ELR (cell line): ENCODE data around the gene OPCML.

Experiments
- DNase-seq: peaks from one replicate; pipeline ENCODE4 v3.0.0-alpha.2; 2015; ENCODE audit warnings: low read depth

The OPCML gene

DNA sequence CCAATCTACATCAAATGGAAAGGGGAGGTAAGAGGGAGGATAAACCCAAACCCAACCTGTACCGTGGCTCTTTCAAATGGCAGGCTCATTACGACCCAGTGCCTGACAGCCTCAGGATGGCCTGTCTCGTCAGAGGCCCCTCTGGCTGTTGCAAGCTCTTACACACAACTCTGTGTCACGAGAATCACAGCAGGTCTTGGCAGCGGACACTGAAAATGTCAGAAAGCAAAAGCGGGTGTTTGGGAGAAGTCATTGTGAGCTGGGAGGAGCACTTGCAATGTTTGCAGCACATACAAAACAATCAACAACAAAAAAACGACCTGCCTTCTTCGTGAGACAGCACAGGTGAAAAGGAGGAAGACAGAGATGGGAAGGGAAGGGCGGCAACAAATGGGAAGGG lies 248.1 kb downstream of the OPCML start:
- DNase-seq: no peak

DNA sequence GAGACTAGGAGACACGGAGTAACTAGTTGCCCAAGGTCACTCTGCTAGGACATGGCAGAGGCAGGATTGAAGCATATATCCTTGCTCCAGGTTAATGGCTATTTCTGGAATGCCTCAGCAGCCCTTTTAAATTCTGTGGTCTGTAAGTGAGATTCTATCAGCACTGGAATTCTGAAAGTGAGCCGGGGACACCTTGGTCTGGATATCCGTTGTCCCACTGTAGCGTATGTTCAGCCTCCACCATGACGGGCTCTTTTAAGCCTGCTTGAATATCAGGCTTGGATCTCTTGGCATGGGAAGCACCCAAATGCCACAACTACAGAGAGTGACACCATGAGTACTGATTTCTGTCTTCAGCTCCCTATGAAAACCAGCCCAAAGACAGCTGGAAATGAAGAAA lies 254.4 kb downstream of the OPCML start:
- DNase-seq: no peak

DNA sequence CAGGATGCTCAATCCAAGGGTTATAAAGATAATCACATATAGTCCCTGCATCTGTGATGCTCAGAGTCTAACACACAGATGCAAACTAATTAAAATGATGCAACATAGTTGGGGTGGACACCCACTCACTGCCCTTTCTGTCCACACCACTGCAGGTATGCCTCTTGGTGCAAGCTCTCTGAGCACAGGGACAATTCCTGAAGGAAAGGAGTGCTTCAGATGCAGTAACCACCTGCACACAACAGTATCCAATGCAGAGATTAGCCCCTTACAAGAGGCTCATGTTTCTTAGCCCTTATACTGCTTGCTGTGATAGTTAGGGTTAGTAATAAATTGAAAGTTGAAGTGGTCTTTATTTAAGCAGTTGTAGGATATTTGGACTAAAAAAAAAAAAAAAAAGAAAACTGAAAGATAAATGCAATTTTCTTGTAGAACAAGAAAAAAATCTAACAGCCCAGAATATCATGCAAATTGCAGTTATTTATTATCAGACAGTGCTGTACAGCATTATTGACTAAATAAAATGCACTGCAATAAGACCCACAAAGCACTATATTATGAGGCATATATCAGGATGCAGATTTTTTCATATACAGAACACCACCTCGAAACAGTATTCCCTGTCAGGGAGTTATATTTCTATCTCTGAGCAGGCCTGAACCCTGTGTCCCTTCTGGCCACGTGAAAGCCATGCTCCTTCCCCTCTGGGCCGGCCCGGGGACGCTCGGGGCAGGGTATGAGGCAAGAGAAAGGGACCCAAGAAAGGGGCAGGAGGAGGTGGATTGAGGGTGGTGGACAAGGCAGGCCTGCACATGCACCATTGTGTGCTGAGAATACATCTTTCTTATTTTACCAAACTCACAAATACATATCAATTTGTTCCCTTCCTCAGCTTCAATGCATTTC lies 260.2 kb downstream of the OPCML start:
- DNase-seq: no peak

DNA sequence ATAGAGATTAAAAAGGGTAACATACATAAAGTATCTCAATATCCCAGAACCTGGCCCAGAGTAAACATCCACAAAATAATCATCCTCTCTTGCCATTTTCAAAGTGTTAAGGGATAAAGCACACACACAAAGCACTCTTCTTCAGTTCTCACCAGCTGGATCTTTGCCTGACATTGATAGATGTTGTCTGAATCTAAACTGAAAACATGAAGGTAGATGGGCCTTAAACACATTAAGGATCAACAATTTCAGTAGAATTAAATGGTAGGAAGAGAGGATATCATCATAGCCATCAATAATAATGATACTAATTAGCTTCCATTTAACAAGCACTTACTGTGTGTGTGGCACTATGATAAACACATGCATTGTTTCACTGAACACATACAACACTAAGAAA lies 261.1 kb downstream of the OPCML start:
- DNase-seq: no peak

DNA sequence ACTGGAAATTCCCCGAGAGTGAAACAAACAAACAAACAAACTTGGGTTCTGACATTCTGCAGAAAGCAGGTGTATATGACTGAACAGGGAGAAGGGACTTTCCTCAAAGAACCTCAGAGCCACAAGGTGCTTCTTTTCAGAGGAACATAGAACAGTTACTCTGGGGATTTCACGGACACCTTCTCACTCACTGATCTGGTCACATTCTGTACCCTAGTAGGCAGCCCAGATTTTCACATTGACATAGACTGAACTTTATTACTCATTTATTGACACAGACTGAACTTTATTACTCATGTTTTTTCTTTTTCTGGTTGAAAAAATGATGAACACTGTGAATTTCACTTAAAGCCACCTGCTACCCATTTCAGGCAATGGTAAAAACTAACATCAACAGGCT lies 263.0 kb downstream of the OPCML start:
- no peak for DNase-seq

DNA sequence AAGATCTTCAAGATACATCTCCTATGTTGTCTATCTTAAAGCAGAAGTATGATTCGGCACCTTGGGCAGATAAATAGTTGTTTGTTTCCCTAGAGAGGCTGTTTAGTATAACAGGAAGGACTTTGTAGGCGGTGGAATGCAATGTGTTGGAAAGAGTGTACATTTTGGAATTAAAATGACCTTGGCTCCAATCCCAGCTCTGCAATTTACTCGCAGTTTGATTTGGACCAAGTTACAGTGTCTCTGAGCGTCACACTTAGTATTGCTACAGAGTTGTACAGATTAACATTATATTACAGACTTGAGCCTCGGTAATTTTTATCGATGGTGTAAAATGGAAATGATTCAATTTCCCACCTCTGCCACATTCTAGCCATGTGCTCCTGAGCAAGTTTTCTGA lies 265.3 kb downstream of the OPCML start:
- DNase-seq: no peak

DNA sequence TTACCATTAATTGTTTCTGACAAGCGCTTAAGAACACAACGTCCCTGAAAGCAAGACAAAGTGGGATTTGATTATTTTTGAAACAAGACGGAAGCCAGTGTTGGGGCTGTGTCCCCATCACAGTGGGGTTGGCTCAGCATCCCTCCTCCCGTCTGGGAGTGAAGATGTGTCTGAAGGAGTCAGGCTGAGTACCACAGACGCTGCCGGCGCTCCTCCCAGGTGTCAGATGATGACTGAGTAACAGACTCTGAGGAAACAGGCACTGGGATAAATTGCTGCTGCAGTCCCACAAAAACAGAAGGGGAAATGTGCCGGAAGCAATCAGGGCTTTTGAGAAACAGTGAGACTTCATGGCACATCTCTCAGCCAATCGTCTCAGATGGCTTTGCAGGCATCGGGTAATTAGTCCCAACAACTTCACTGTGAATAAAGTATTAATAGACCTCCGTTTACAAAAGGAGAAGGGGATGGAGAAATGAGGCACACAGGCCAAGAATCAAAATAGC lies 266.7 kb downstream of the OPCML start:
- DNase-seq: no peak

DNA sequence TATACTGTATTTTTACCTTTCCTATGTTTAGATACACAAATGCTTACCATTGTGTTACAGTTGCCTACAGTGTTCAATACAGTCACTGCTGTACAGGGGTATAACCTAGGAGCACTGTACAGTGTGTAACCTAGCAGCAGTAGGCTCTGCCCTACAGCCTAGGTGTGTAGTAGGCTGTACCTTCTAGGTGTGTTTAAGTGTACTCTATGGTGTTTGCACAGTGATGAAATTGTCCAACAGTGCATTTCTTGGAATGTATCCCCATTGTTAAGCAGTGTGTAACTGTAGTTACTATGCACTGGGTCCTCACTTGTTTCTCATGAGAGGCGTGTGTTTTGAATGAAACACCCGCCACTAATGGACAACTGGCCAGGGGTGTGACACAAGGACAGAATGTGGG lies 269.0 kb downstream of the OPCML start:
- no peak for DNase-seq

DNA sequence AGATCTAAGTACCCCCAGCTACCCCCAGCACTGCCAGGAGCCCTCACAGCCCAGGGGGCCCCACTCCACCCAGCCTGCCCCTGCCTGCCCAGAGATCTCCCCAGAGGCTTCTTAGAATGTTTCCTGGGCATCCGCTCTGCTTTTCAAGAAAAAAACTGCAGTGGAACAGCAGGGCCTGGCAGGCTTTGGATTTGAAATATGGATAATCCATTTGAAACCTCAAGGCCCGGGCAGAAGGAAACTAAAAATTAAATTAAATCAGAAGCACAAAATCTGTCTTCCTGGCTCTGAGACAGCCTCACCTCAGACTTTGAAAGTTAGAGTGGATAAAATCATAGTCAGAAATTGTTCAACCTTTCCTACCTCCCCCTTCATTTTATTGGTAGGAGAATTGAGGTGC lies 273.6 kb downstream of the OPCML start:
- no peak for DNase-seq

DNA sequence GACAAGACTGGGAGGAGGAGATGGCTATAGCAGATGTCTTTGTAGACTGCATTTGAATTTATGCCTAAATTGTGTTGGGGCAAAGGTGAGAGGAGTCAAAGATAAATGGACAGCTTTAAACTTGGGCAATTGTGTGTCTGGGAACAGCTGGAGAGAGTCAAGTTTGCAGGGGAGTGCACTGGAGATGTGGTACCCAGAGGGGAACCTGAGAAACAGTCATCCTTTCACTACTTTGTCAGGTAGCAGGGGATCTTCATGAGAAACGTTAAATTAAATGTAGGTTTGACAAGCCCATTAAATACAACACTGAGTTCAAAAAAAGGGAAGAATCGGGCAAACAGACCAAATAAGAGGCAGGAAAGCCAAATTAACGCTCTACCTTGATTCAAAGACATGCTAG lies 277.7 kb downstream of the OPCML start:
- no peak for DNase-seq

DNA sequence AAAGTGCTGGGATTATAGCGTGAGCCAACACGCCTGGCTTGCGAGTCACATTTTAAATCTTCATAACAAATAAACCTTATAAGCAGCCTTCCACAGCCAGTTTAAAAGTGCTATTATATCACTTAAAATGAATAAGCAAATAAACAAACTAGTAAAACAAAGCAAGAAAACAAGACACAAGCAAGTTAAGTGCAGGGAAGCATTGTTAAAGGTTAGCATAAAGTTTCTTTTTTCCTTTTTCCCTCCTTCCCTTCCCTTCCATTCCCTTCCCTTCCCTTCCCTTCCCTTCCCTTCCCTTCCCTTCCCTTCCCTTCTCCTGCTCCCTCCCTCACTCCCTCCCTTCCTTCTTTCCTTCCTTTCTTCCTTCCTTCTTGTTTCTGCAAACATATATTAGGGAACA lies 278.7 kb downstream of the OPCML start:
- DNase-seq: no peak

DNA sequence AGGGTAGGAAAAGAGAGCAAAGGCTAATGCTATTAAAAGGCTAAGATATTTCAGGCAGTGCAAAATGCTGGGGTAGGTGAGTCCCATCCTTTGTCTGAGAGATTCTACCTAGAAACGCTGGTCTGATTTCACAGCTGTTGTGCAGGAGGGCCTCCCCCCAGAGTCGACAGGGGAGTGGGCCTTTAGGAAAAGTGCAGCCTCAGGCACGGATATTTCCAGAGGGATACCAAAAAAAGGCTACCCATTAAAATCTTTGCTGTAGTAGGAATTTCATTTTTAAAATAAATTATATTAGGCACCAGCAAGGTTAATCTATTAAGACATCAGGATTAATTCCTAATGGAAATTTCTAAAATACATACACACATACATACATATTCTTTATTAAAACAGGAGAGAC lies 280.5 kb downstream of the OPCML start:
- DNase-seq: no peak

DNA sequence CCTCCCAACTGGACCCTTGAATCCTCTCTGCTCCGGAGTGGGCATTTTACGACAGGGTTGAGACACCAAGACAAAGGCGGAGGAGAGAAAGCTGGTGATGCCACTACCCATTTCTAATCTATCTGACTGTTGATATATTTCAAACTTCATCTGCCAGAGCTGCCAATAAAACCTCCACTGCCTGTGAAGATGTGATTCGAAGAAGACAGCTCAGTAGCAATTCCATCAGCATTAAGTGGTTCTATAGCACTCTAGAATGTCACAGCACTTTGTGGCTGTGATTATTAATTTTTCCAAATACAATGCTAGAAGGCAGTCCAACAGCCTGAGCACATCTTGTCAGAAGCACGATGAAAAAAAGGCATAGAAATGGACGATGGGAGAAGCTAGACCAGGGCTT lies 282.8 kb downstream of the OPCML start:
- DNase-seq: no peak

DNA sequence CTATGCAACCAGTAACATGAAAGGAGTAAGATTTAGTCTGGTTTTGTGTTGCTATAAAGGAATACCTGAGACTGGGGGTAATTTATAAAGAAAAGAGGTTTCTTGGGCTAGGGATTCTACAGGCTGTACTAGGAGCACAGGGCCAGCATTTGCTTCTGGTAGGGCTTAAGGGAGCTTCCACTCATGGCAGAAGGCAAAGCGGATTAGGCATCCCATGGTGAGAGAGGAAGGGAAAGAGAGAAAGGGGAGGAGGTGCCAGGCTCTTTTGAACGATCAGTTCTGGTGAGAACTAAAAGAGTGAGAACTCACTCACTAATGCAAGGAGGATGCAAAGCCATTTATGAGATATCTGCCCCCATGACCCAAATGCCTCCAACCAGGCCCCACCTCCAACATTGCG lies 283.2 kb downstream of the OPCML start:
- no peak for DNase-seq

DNA sequence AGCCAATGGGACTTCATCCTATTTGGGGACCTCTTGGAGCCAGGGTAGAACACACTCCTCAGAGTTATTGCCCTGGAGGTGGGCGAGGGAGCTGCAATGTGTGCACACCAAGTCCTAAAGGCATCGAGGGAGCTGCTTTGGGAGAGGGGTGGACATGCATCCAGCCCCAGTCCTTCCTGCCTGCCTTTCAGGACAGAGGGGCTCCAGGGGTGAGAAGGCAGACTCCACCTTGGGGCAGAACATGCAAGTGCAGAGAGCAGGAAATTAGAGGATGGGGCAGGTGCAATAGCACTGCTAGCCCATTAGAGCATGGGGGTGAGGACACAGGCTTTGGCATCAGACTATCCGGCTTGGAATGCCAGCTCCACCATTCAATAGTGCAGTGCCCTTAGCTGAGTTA lies 288.5 kb downstream of the OPCML start:
- DNase-seq: no peak

DNA sequence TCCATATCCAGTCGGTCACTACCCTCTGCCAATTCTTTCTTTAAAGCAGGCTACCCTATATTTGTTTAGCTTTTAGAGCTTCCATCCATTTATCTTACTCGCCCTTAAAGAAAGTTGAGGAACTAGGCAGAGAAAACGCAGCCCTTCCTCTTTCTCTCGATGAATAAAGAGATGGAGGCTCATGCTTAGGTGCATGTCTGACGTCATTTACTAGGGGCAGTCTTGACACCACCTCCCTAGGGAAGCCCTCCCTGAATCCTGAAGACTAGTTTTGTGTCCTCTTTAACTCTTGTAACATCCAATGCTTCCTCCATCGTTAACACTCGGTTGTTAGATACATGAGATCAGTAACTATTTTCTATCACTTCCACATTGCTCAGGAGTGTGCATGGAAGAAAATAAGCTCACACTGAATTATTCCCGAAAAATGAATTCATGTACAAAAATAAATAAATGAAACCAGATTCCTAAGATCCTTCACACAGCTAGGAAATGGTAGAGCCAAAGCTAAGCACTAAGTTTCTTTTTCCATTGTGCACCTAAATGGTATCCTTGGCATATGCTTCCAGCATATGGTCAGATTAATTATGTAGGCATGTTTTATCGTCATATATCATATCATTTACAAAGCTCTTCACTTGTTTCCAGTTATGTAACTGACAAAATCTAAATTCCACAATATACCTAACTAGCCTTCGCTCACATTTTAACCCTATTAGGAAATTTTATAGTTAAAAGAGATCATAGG lies 291.2 kb downstream of the OPCML start:
- DNase-seq: no peak

DNA sequence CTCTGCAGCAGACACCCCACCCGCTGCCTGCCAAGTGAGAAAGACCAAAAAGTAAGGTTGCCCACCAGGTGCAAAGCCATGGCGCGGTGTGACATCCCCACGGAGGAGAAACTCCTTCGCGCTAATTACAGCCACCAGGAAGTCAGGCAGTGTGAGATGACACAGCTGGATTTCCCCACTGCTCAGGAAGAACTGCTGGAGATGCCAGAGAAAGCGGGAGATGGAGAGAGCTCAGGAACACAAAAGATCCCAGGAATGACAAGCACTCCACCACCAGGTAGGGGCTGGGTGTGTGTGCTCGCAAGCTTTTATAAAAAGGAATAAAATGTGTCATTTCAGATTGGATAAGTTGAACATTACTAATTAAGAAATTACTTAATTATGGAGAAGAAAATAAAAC lies 292.7 kb downstream of the OPCML start:
- DNase-seq: no peak

DNA sequence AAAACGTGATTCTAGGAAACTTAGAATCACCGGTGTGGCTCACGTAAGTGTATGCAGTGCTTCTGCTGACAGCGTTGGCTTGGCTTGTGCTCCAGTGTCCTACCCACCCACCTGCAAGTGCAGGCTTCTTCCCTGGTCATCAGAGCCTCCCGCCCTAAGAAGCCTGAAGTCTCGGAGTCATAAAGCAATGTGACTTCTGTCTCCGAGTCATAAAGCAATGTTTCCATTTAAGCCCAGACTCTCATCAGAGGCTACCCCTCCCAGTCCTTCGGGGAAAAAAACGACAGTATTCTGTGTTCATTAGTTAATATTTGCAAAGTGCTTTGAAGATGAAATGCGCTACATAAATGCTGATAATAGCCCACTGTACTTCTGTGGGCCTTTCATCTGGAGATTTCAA lies 293.8 kb downstream of the OPCML start:
- no peak for DNase-seq

DNA sequence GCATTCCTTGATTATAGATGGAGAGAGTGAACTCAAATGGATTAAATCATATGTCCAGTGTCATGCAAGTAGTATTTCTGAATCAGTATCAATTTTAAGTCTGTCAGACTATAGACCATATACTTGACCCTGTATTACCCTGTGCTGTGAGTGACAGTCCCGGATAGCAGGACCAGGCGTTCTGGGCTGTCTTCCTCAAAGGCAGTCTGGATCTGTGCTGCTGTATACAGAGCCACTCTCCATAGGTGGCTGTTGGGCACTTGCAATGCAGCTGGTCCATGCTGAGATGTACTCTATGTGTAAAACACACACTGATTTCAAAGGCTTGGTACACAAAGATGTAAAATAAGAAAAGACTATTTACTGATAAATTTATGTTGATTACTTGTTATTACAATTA lies 294.3 kb downstream of the OPCML start:
- no peak for DNase-seq

DNA sequence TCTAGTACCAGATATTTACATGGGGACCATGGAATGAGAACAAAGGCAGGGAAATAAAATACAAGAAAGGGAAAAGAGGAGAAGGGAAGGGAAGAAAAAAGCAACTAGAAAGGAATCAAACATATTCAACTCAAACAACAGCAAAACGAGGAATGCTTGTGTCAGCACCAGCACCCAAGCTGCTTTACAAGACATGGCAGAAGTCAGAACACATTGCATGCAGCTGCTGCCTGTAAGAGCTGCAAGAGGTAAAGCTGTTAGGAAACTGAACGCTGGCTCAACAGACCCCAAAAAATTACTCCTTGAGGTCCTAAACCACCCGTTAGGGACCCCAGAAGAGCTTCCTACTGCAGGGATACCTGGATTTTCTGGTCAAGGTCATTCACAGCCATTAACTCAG lies 296.9 kb downstream of the OPCML start:
- DNase-seq: no peak

DNA sequence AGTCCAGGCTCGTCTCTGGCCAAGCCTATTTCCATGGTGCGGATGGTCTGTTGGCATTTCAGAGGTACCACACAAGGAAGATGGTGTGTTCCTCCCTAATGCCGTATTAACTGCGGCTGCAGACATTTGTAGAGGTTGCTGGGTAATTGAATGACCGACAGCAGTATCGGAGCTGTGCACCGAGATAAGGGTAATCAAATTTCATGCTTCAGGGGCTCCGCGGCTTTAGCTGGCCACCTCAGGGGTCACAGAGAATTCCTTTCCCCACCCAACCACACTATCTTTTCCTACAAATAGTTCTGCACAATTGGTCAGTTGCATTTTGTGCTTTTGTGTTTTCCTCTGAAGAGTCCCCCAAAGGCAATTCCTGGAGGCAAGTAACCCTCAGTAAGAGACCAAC lies 297.4 kb downstream of the OPCML start:
- DNase-seq: no peak

DNA sequence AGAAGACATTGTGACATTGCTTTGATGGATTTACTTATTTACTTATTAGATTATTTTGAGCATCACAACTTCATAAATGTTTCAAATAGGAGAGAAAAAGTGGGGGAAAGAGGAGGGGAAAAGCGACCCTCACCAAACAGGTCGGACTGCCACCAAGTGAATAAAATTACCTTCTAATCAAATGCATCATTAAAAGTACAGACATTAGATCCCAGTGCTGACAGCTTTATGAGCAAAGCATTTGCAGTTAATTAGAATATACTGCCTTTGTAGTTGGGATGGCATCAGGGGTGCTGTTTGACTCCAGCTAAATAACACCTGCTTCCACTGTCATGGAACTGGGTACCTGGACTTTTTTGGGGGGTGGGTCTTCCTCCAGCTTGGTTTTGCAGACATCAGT lies 299.6 kb downstream of the OPCML start:
- DNase-seq: no peak

DNA sequence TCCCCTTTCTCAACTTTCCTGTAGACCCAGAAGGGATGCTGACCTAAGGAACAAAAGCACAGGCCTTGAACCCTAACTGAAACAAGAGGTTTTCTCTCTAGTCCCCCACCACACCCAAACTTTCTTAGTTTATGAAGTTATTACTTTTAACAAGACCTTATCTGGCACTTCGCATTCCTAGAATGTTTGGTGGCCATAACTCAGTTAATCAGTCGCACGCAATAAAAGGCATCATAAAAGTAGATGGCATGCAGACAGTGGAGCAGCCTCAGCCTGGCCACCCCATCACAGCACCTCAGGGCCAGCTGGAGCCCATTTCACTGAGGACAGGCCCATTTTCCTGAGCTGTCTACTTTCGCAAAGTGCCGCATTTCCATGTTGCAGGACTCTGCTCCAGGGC lies 301.9 kb downstream of the OPCML start:
- DNase-seq: no peak
